HUES64 (cell line): ENCODE data around the gene TGIF2LY. TPM values are rescaled to one million over a fixed set of nuclear protein-coding genes. Genes with fewer than 3 reads are reported as not detected.
"Not testable (repeated sequence)": the region's sequence is repeated elsewhere in the genome, so short reads cannot be mapped to it uniquely, and the experiment has no call there.

Source experiments
- H3K27ac ChIP-seq: 2 replicates; pipeline ENCODE4 v1.7.0; 2013; ENCODE audit warnings: low read depth, low read length, inconsistent platforms
- H3K27me3 ChIP-seq: 2 replicates; pipeline ENCODE4 v1.6.1; 2013; ENCODE audit warnings: mild to moderate bottlenecking, low read length; ENCODE audit not compliant: insufficient read depth
- H3K36me3 ChIP-seq: 2 replicates; pipeline ENCODE4 v1.6.1; 2013; ENCODE audit warnings: mild to moderate bottlenecking, low read length; ENCODE audit not compliant: insufficient read depth
- H3K4me1 ChIP-seq: 2 replicates; pipeline ENCODE4 v1.6.1; 2013; ENCODE audit warnings: mild to moderate bottlenecking, low read length, moderate library complexity; ENCODE audit not compliant: insufficient read depth
- H3K4me3 ChIP-seq: 2 replicates; pipeline ENCODE4 v1.5.1; 2013; ENCODE audit warnings: mild to moderate bottlenecking, low read length, moderate library complexity
- H3K9ac ChIP-seq: 2 replicates; pipeline ENCODE4 v1.6.1; 2013; ENCODE audit warnings: mild to moderate bottlenecking, low read depth, low read length
- H3K9me3 ChIP-seq: 2 replicates; pipeline ENCODE4 v1.6.1; 2013; ENCODE audit warnings: low read depth, low read length; ENCODE audit not compliant: insufficient read depth
- WGBS: fragments of 150-250, 120-280 bp; methylation state at CpG from one replicate; pipeline ENCODE4 v1.1.7; 2013; ENCODE audit warnings: missing lambda C conversion rate; 5-methylcytosine and 5-hydroxymethylcytosine counted together
- polyA plus RNA-seq, 2 experiments: library from polyadenylated mRNA; stranded (reverse); fragments of 50-300 nt; gene quantifications; one replicate each; pipeline ENCODE4 v1.2.3, GENCODE V29; 2013

TGIF2LY gene
- polyA plus RNA-seq (2013, experiment 1 of 2), result not detected
- polyA plus RNA-seq (2013, experiment 2 of 2), result not detected

DNA sequence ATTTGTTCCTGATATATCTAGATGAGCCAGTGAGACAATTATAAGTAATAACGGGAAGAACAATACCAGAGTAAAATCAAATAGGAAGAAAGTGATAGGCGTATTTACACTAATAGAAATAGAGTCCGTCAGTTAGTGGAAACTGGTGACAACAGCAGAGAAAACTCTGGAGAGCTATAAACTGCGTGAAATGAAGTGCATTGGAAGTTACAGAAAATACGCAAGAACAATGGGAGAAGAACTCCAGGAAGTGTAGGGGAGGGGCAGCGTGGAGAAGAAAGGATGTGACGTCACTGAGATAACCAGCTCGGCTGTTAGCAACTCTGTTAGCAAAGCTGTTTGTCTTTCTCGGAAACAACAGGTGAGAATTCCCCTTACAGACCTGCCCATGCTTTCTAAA is at the start of gene TGIF2LY:
Gene TGIF2LY (plus strand): TSS at position 301 of the 400 bp plus-strand sequence. CDS start 178 bp downstream, outside the sequence.
- H3K27ac ChIP-seq, H3K27me3 ChIP-seq, H3K4me1 ChIP-seq, H3K4me3 ChIP-seq, H3K9me3 ChIP-seq, H3K36me3 ChIP-seq, H3K9ac ChIP-seq: not testable (repeated sequence)
- 84% methylated on average over 9 of the region's 9 CpGs for WGBS
